ACHN (cell line): ENCODE measurements around the gene TGFBR3L.
"Not testable (repeated sequence)": the region's sequence is repeated elsewhere in the genome, so short reads cannot be mapped to it uniquely, and the experiment has no call there.

ENCODE experiments used
- DNase-seq: peaks from one replicate; pipeline ENCODE4 v3.0.0-alpha.2; 2015
- in situ Hi-C: cut with HindIII; loops from 2 replicates; pipeline ENCODE4 v1.10.0; 2017; ENCODE audit warnings: low sequenced_read_pairs, low pct_ligation_motif_present, low pct_unique_long_range_greater_than_20kb

Gene TGFBR3L

DNA sequence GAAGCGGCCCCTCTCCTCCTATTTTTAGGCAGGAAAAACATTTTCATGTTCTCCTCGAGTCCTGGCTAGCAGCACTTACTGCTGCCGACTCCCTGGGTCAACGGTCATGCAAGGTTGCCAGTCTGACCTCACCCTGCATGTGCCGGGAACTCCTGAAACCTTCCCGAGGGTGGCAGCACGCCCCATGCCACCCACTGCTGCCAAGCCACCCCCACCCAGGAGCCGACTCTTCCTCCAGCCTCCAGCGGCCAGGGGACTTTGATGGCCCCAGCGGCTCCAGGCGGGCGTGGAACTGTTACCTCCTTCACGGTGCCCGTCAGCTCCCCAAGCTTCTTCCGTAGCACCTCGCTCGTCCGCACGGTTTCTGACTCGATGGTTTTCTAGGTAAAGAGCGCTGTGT lies 20.1 kb downstream of the TGFBR3L start:
- in situ Hi-C loops = no loop called here

DNA sequence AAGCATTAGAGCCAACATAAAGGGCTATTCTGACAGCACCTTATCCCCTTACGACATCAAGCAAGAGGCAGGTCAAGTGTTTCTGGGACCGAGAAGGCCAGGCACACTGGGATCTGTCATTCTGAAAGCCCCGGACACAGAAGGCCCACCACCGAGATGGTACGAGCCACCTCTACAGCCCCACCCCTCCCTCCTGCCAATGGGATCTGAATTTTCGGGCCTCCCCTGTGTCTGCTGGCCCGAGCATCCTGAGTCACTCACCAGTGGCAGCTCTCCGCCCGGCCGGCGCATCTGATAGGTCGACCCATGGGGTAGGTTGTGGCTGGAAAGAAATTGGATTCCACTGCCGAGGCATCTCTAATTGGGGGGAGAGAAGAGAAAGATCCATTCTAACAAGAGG lies 26.2 kb downstream of the TGFBR3L start:
- no peak for DNase-seq
- in situ Hi-C loops = no loop called here

More for the DNA sequence above, 20.1 kb downstream of the TGFBR3L start:
- DNase-seq = no peak

DNA sequence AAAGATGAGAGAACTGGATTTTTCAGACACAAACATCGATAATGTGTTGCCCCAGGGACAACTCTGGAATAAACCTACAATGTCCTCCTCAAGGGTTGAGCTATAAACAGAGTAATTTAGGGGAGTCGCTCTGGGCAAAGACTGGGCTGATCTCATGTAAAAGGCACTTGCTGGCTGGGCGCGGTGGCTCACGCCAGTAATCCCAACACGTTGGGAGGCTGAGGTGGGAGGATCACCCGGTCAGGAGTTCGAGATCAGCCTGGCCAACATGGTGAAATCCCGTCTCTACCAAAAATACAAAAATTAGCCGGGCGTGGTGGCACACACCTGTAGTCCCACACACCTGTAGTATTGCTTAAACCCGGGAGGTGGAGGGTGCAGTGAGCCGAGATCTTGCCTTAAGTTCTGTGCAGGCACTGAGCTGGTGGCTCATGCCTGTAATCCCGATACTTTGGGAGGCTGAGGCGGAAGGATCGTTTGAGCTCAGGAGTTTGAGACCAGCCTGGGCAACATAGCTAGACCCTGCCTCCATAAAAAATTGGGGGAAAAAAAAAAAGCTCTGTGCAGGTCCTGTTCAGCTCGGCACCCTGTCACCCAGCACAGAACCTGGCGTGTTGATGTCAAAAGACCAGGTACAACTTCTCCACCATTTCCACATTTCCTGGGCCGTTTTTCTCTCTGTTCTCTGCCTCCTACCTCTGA lies 27.4 kb downstream of the TGFBR3L start:
- in situ Hi-C loops = no loop called here
- DNase-seq = no peak

DNA sequence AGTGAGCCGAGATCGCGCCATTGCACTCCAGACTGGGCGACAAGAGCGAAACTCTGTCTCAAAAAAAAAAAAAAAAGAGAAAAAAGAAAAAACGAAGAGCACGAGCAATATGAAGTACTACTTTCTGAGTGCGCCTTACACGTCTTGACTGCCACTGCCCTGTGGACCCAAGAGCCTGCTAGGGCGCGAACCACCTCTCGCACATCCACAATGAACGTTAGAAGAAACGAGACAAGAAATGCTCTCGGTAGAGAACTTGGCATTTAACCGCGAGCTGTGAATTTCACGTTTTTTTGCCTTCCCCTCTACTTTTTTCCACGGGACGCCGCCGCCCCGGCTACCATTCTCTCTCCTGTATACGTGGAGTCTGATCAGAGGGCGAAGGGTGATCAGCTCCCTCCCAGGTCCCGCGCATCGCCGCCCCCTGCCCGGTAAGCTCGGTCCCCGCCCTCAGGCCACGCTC lies 28.4 kb downstream of the TGFBR3L start:
- in situ Hi-C loops = no loop called here
- peak; percentile 22 for DNase-seq

GRCh38 chr19:7943444-7944176 lies 29.0 kb downstream of the TGFBR3L start, which contains the start of gene TIMM44:
TSS of gene TIMM44 (minus strand) at chr19:7943666. CDS start at chr19:7943651, 15 bp downstream.
- in situ Hi-C loops = no loop called here
- peak; percentile 99 for DNase-seq

- in situ Hi-C loops = no loop called here
- peak; percentile 87 for DNase-seq
Measured at GRCh38 chr19:7944177-7944761, 29.6 kb downstream of the TGFBR3L start.

DNA sequence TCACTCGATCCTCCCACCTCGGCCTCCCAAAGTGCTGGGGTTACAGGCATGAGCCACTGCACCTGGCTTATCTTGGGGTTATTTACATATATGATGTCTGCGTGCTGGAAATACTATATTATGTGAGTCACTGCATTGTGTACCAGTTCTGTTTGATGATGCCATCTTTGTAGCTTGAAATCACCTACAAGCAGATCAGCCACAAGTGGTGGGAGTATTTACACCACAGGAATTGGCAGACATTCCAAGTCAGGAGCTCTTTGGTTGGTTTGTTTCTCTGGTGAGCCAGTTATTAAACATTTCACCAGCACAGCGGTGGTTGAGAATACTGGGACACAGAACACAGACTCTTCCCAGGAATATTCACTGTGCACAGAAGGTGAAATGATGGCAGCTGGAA lies 33.3 kb downstream of the TGFBR3L start:
- in situ Hi-C loops = no loop called here
- no peak for DNase-seq

DNA sequence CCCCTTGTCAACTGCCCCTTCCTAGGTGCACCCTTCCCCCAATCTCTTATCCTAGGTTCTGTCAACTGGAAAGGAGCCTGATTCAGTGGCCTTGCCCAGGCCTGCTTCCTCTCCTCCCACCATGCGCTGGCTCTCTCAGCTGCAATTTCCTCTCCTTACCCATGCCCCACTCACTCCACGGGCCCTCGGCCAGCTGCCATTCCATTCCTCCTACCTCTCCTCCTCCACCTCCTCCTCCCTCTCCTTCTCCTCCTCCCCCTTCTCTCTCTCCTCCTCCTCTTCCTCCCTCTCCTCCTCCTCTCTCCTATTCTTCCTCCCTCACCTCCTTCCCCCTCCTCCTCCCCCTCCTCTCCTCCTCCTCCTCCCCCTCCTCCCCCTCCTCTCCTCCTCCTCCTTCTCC lies 38.4 kb downstream of the TGFBR3L start:
- in situ Hi-C loops = no loop called here
- no peak for DNase-seq

- in situ Hi-C loops = no loop called here
- no peak for DNase-seq
Measured at GRCh38 chr19:7953576-7953975, 38.9 kb downstream of the TGFBR3L start.

DNA sequence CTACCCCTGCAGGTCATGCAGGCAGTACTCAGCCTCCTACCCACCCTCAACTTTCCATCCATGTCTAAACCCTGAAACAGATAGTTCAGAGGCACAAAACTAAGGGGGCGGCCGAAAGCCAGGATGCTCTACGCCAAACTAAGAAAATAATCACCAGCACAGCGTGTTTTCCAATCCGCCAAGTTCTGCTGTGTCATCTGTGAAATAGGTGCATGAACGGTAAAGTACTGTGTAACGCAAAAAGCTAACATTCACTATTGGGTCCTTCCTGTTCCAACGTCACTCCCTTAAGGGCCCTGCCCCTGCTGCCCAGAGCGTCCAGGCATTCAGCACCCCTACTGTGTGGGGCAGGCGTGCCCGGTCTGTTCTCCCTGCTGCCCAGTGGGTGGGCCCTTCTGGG lies 41.1 kb downstream of the TGFBR3L start:
- in situ Hi-C loops = no loop called here
- no peak for DNase-seq

DNA sequence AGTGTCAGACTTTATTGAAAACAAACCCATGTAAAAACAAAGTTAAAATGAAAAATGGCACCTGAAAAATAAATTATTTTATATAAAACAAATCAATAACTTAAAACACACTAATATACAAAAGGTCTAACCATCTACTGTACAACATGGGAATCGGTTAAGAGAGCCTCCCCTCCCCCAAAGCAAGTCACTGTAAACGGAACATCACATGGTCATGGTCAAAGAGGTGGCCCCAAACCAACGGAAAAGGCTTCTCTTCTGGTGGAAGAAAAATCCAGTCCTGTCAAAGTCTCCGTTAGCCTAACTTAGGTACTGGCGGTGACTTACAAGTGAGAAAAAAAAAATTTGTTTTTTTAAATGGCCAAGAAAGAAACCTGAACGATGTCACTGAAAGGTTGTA lies 44.6 kb downstream of the TGFBR3L start:
- DNase-seq = no peak
- in situ Hi-C loops = no loop called here

GRCh38 chr19:7961082-7961481 lies 46.5 kb downstream of the TGFBR3L start:
- in situ Hi-C loops, DNase-seq: not testable (repeated sequence)

- in situ Hi-C loops = no loop called here
- peak; percentile 20 for DNase-seq
Measured at GRCh38 chr19:7961920-7962626, 47.4 kb downstream of the TGFBR3L start.

DNA sequence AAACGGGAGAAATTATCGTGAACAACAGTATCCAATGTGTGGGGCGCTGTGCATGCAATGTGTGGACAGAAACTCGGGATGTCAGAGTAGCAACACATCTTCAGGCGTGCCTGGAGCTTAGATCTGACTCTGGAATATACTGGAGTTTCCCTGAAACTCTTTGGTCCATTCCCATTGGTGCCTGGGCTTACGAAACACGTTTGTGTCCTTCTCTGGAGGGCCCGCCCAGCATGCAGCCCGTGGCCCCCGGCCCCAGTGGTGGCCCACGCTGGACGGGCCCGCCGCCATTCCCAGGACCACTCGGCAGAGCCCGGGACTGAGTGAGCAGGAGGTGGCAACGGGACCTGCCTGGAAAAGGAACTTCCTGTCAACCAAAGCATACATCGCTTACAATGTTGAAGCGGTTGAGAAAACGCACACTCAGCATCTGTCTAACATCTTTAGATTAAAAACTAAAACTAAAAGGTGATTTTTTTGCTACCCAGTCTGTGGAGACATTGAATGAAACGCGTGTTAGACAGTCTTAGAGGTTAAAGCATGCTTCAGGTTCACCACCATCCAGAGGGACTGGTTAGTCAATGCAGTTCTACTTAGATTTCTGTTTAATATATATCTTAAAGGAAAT lies 48.1 kb downstream of the TGFBR3L start:
- in situ Hi-C loops = no loop called here
- DNase-seq = no peak

GRCh38 chr19:7963566-7963965 lies 48.9 kb downstream of the TGFBR3L start:
- in situ Hi-C loops = no loop called here
- no peak for DNase-seq

DNA sequence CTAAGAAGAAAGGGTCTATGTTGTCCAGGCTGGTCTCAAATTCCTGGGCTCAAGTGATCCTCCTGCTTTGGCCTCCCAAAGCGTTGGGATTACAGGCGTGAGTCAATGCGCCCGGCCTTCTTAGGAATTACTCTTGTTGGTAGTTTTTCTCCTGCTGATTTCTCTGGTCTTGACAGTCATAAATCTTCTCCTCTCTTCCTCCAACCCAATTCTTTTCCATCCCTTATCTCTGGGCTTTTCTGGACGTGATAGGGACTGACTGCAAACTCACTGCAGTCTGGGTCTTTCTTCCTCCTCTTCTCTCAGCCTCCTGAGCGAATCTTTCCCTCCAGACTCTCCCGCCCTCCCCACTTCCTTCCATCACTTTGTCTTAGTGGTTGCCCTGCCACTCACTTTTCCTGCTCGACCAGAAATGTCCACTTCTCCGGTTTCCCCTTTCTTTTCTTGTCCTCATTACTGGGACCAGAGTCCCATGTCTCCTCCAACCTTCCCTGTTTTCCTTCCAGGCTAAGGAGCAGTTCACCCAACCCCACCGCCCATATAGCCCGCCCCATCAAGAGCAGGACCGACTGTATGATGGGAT lies 50.7 kb downstream of the TGFBR3L start:
- in situ Hi-C loops = no loop called here

GRCh38 chr19:7965921-7966665 lies 51.5 kb downstream of the TGFBR3L start:
- no peak for DNase-seq
- in situ Hi-C loops = no loop called here

More for the DNA sequence above, 50.7 kb downstream of the TGFBR3L start:
- no peak for DNase-seq
